ENCODE measurements around the gene SLPI. TPM values are rescaled to one million over a fixed set of nuclear protein-coding genes. Genes with fewer than 3 reads are reported as not detected.
A peak's percentile ranks its signal among the peaks of the same experiment; 100 is the strongest.

The SLPI gene
- not detected in 2 replicates for total RNA-seq (ENCODE audit: low replicate concordance)

DNA sequence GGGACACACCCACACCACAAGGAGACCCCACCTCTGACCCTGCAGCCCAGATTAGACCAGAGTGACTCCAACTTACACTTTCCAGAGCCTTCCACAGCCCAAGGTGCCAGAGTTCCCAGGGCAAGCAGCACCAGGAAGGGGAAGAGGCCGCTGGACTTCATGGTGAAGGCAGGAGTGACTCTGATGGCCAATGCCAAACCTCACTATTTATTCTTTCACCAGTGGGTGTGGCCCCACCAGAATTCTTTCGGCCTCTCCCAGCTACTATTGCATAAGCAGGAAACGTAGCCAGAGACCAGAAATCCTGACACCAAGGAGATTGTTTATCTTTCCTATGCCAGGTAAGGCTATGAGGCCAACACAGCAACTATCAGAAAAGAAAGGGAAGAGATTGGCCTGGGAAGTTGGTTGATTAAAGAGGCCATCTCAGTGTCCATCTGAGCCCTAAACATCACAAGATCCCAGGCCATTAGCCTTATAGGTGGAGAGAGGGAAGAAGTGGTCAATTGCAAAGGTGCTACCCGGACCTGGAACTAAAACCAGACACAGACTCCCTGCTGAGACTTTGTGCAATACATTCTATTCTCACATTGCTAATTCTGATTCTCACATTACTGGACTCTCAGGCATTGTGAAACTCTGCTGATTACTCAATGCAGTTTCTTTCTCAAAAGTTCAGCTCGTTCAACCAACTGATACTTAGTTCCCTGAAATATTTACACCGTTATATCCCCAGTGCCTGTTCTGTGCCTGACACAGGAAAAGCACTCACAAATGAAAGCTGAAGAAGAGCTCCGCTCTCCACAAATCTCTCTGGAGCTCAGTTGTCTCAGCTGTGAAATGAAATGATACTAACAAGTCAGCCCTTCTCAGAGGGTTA lies at the start of gene SLPI:
SLPI (minus strand) TSS at position 182 of the 880 bp plus-strand sequence; CDS start at position 161, 21 bp downstream.
- Histone ChIP-seq H3K4me1 (peaks cover 12% of the 10 kb centered on the region), H3K27ac (no peak within 1 kb of the TSS), H4K20me1 (ENCODE audit: low read depth) (no peaks in the 10 kb centered on the region), H3K9ac (no peak within 1 kb of the TSS), H3K4me3 (no peak within 1 kb of the TSS), H2AFZ (replicated peaks) (no peak within 1 kb of the TSS), H3K36me3 (no peaks in the 10 kb centered on the region), H3K79me2 (ENCODE audit: low read depth) (no peaks in the 10 kb centered on the region), H3K4me2 (no peak within 1 kb of the TSS), H3F3A (ENCODE audit: low read depth) (no peaks in the 10 kb centered on the region), H3K27me3 (peaks cover 4% of the 10 kb centered on the region), H3K9me3 (ENCODE audit: low read depth) (no peaks in the 10 kb centered on the region)
- no peak for TF ChIP-seq CTCF (IDR thresholded peaks at IDR 0.05)
- TF ChIP-seq EZH2 (IDR thresholded peaks at IDR 0.05), result no peak
- no peak for TF ChIP-seq EZH2phosphoT487 (IDR thresholded peaks at IDR 0.05)
- Mint-ChIP-seq H3K36me3 (no peaks in the 10 kb centered on the region), H3K9me3 (no peaks in the 10 kb centered on the region), H3K27me3 (ENCODE audit: insufficient read depth, low read depth) (peaks cover 11% of the 10 kb centered on the region), H3K4me3 (no peak within 1 kb of the TSS), H3K4me1 (peaks cover 38% of the 10 kb centered on the region), H3K27ac (peak within 1 kb of the TSS; percentile 42)
- DNase-seq (ENCODE audit: low spot score), result peak; percentile 18

DNA sequence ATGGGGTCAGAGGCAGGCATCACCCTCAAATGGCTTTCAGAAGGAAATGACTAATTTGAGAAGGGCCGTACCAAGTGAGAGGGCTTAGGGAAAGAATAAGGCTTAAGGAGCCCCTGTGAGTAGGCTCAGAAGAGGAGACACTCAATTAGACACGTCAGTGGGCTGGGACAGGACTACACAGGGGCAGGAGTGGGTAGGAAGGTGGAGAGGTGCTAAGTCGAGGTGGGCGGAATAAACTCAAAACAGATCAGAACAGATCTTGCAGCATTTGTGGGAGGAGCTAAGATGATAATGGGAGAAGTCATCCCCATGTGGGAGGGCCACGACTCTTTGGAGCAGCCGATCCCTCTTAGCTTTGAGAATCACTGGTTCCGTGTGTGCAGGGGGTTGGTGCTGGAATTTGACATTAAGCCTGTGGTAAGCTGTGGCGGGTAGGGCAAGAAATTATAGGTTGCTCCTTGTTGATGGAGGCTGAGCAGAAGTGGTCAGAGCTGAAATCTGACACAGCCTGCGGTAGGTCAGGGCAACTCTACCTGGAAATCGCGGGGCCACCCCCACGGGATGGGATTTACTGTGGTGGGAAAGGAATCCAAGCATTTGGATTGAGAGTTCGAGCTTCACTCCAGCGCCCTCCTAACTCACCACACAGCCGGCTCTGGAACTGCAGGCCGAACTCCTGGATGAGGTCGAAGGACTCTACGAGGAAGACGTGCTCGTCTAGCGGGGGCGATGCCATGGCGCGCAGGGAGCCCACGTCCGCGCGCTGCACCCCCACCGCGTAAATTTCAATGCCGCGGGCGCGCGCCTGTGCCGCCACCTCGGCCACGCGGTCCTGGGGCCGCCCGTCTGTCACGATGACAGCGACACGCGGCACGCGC lies 49.5 kb upstream of the SLPI start:
- DNase-seq (ENCODE audit: low spot score), result no peak
- H3K9me3 ChIP-seq (ENCODE audit: low read depth), result no peaks in the 10 kb centered on the region
- no peak overlapping the region for H2AFZ ChIP-seq (replicated peaks)
- no peak overlapping the region for H3K4me2 ChIP-seq
- Mint-ChIP-seq H3K36me3 (peaks cover 4% of the 10 kb centered on the region), H3K27me3 (ENCODE audit: insufficient read depth, low read depth) (peaks cover 12% of the 10 kb centered on the region), H3K9me3 (peaks cover 3% of the 10 kb centered on the region), H3K4me1 (peaks cover 10% of the 10 kb centered on the region), H3K4me3 (no peak overlapping the region), H3K27ac (peak overlapping the region; percentile 16)
- no peaks in the 10 kb centered on the region for H3K36me3 ChIP-seq
- no peak overlapping the region for H3K4me3 ChIP-seq
- peaks cover 8% of the 10 kb centered on the region for H3K27me3 ChIP-seq
- no peaks in the 10 kb centered on the region for H3K79me2 ChIP-seq (ENCODE audit: low read depth)
- H3K9ac ChIP-seq, result no peak overlapping the region
- no peak overlapping the region for H3K27ac ChIP-seq
- no peaks in the 10 kb centered on the region for H3K4me1 ChIP-seq
- H4K20me1 ChIP-seq (ENCODE audit: low read depth), result no peaks in the 10 kb centered on the region
- TF ChIP-seq EZH2phosphoT487 (IDR thresholded peaks at IDR 0.05) (no peak), EZH2 (IDR thresholded peaks at IDR 0.05) (no peak), CTCF (IDR thresholded peaks at IDR 0.05) (no peak)
- no peaks in the 10 kb centered on the region for H3F3A ChIP-seq (ENCODE audit: low read depth)

GRCh38 chr20:45301824-45302271 lies 47.5 kb upstream of the SLPI start:
- Mint-ChIP-seq H3K4me3 (no peak overlapping the region), H3K4me1 (peaks cover 10% of the 10 kb centered on the region), H3K36me3 (peaks cover 4% of the 10 kb centered on the region), H3K27me3 (ENCODE audit: insufficient read depth, low read depth) (peaks cover 8% of the 10 kb centered on the region), H3K9me3 (peaks cover 3% of the 10 kb centered on the region), H3K27ac (no peak overlapping the region)
- H4K20me1 ChIP-seq (ENCODE audit: low read depth), result no peaks in the 10 kb centered on the region
- no peak for TF ChIP-seq EZH2phosphoT487 (IDR thresholded peaks at IDR 0.05)
- TF ChIP-seq CTCF (IDR thresholded peaks at IDR 0.05), result no peak
- no peak for TF ChIP-seq EZH2 (IDR thresholded peaks at IDR 0.05)
- no peak overlapping the region for H3K27ac ChIP-seq
- no peak overlapping the region for H3K4me3 ChIP-seq
- no peaks in the 10 kb centered on the region for H3K36me3 ChIP-seq
- no peak overlapping the region for H3K4me2 ChIP-seq
- no peaks in the 10 kb centered on the region for H3K79me2 ChIP-seq (ENCODE audit: low read depth)
- no peak for DNase-seq (ENCODE audit: low spot score)
- H3K9me3 ChIP-seq (ENCODE audit: low read depth), result no peaks in the 10 kb centered on the region
- no peaks in the 10 kb centered on the region for H3F3A ChIP-seq (ENCODE audit: low read depth)
- no peak overlapping the region for H3K9ac ChIP-seq
- H3K4me1 ChIP-seq, result no peaks in the 10 kb centered on the region
- peaks cover 8% of the 10 kb centered on the region for H3K27me3 ChIP-seq
- no peak overlapping the region for H2AFZ ChIP-seq (replicated peaks)

All from neural progenitor cell (in vitro differentiated cells).